GM18498 (cell line): ENCODE measurements around the gene DEFB124.
"Not testable (repeated sequence)": the region's sequence is repeated elsewhere in the genome, so short reads cannot be mapped to it uniquely, and the experiment has no call there.

ENCODE experiments used
- ATAC-seq: cut with Tn5 transposase; IDR thresholded peaks from one replicate; pipeline ENCODE4 v1.9.1; 2021; ENCODE audit warnings: mild to moderate bottlenecking, moderate library complexity; ENCODE audit not compliant: unreplicated experiment

DEFB124 gene

GRCh38 chr20:31489152-31489551, 14.2 kb upstream of the DEFB124 start:
- ATAC-seq: no peak

GRCh38 chr20:31488115-31488514, 13.2 kb upstream of the DEFB124 start:
- no peak for ATAC-seq

GRCh38 chr20:31485450-31486339, 10.8 kb upstream of the DEFB124 start:
- no peak for ATAC-seq

GRCh38 chr20:31484001-31484400, 9.1 kb upstream of the DEFB124 start:
- no peak for ATAC-seq

GRCh38 chr20:31476643-31477215, 1.8 kb upstream of the DEFB124 start:
- ATAC-seq: no peak

- no peak for ATAC-seq
Observed at GRCh38 chr20:31476294-31476585, 1.3 kb upstream of the DEFB124 start.

GRCh38 chr20:31475472-31476293, 756 bp upstream of the DEFB124 start:
- no peak for ATAC-seq

GRCh38 chr20:31474097-31474436, 860 bp downstream of the DEFB124 start:
- no peak for ATAC-seq

- no peak for ATAC-seq
Observed at GRCh38 chr20:31473331-31474096, 1.4 kb downstream of the DEFB124 start.

- ATAC-seq: no peak
Observed at GRCh38 chr20:31472395-31473330, 2.3 kb downstream of the DEFB124 start.

GRCh38 chr20:31470946-31471345, 4.0 kb downstream of the DEFB124 start:
- ATAC-seq: not testable (repeated sequence)

- no peak for ATAC-seq
Observed at GRCh38 chr20:31454361-31454760, 20.6 kb downstream of the DEFB124 start.

- no peak for ATAC-seq
Observed at GRCh38 chr20:31452575-31452974, 22.4 kb downstream of the DEFB124 start.

- no peak for ATAC-seq
Observed at GRCh38 chr20:31449511-31450414, 25.2 kb downstream of the DEFB124 start.

- no peak for ATAC-seq
Observed at GRCh38 chr20:31446084-31446819, 28.7 kb downstream of the DEFB124 start.

GRCh38 chr20:31440012-31440659, 34.8 kb downstream of the DEFB124 start, which contains the start of gene DEFB123:
Gene DEFB123 (plus strand): TSS chr20:31440632. CDS start chr20:31440699, 67 bp downstream.
- ATAC-seq: no peak

GRCh38 chr20:31430568-31431115, 44.3 kb downstream of the DEFB124 start:
- no peak for ATAC-seq
